Activated CD4-positive, CD25-positive, alpha-beta regulatory T cell treated with anti-CD3 and anti-CD28 coated beads, Interleukin-2, amount 50 U/mL, for 72 hours (primary cell): ENCODE measurements around the gene MAST4.
"Not testable (repeated sequence)": the region's sequence is repeated elsewhere in the genome, so short reads cannot be mapped to it uniquely, and the experiment has no call there.

Experiments
- DNase-seq: peaks from one replicate; pipeline ENCODE4 v3.0.0; 2021

The MAST4 gene

DNA sequence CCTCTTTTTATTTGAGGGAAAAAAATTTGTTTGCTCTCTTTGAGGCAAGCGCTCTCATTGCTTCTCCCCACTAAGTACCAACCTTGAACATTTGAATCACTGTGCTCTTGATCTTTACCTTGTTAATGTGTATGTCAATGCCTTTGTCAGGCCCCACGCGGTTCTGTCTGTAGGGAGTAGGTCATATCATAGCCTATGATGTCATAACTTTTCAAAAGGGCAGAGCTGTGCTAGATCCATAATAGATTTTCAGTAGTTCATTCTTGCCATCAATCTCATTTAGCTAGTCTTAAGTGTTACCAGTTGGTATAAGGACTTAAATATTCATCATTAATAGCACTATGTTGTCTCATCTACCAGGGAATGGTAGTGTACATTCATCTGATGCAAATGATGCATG is 56.6 kb downstream of the MAST4 start:
- DNase-seq, result no peak

DNA sequence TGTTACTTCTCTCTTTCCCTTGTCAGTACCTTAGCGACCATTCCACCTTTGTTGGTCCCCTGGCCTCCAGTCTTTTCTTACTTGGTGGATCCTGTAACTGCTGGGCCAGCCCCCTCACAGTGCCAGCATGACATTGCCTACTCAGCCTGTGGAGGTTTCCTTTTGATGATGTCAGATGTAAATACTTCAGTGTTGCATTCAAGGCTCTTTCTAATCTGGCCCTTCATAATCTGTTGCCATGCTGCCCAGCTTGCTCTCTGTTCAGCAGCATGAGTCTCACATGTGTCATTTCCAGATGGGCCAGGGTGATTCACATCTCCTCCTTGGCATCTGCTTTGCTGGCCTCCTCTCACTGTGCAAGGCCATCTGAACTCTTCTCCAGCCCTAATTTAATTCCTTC is 57.1 kb downstream of the MAST4 start:
- no peak for DNase-seq

DNA sequence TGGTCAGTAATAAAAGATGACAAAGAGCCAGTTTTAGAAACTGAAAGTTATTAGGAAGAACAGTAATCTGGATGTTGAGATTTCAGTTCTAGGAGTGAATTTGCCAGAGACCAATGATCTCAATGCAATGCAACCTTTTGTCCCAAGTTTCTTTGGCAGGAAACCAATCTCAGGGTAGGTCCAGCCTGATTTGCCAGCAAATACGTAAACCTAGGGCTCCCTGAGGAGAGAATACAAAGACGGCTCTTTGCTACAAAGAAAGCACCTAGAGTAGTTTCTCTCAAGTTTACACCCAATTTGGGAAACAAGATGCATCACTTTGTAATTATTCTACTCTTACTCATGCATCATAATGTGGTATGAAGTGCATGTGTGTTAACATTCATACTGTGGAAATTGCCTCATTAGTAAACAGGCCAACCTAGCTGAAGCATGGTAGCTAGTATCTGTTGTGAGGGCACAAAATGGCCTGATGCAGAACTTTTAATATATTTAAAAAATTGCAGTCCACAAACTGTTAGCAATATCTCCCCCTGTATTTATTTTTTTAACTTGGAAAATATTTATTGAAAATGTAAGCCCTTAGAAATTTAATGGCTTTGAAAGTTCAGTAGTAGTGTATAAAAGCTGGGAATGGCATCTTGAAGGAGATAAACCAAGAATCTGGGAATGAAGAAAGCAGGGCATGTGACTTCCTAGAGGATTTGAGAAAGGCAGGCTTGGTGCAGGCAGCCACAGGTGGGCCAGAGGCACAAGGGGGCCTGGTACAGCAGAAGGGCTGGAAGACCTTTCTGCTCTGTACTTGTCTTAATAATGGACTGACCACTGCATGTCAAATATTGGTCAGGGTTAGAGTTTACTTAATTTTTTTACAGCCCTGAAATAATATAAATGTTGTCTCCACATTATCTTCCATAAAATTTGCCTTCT is 59.5 kb downstream of the MAST4 start:
- DNase-seq, result no peak

DNA sequence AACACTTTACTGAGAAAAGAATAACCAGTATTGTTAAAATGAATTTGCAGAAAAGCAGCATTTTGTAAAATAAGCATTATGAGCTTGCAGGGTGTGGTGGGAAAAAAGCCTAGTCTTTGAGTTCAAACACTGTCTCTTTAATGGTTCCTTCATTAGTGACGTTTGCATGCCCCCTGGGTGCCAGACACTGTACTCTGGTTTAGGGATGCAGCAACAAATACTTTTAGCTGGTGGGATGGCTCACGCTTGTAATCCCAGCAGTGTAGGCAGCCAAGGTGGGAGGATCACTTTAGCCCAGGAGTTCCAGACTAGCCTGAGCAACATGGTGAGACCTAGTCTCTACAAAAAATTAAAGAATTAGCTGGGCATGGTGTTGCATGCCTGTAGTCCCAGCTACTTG is 62.3 kb downstream of the MAST4 start:
- DNase-seq, result no peak

DNA sequence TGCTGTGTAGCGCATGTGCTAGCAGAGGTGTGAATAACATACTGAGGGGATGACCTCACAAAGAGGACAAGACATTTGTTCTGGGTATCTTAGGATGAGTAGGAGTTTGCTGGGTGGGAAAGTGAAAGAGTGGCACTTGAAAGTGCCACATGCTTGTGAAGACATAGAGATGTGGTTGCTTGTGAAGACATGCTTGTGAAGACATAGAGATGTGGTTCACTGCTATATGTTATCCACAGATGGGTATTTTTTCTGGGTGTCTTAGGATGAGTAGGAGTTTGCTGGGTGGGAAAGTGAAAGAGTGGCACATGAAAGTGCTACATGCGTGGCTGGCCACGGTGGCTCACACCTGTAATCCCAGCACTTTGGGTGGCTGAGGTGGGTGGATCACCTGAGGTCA is 63.6 kb downstream of the MAST4 start:
- DNase-seq, result no peak

DNA sequence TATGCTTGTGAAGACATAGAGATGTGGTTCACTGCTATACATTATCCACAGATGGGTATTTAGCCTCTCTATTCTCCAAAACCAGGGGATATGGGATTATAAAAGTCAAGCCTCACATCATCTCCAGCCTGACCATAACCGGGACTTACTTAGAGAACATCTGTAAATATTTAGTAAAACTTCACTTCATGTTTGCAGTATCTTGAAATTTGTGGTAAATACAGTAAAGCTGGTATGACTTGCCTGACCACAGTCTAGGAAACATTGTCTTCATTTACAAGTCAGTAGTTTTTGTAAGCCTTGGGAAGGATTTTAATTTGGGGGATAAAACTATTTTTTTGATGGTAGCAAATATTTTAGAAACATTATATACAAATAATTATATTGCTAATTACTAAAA is 64.2 kb downstream of the MAST4 start:
- DNase-seq, result no peak

DNA sequence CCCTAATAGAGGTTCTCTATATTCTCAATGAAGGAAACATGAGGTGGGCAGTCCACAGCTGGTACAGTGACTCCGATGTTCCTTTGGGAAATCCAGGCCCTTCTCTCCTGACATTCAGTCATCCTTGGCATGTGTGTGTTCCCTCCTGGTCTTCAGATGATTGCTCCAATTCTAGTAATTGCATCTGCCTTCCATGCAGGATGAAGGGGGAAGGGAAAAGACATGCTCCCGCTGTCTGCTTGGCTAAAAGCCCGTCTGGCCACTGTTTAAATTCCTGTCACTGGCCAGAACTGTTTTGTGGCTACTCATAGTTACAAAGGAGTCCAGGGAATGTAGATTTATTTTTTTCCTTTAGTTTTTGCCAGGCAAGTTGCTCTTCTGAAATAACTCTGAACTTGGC is 65.0 kb downstream of the MAST4 start:
- no peak for DNase-seq

DNA sequence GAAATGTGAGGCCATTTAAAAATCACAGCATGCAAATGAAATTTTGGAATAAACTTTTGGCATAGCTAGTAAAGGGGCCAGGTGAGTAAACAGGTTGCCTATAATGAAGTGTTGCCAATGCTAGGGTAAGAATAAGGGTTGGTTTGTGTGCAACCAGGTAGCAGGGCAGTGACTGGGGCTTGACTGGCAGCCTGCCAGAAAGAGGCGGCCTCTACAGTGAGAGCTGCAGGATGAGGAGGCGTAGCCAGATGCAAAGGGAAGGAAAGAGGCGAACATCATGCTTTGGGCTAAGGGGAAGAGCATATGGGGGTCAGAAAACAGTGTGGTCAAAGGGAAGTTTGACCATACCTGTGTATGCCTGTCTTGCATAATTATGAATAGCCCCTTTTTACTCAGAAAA is 70.6 kb downstream of the MAST4 start:
- no peak for DNase-seq

DNA sequence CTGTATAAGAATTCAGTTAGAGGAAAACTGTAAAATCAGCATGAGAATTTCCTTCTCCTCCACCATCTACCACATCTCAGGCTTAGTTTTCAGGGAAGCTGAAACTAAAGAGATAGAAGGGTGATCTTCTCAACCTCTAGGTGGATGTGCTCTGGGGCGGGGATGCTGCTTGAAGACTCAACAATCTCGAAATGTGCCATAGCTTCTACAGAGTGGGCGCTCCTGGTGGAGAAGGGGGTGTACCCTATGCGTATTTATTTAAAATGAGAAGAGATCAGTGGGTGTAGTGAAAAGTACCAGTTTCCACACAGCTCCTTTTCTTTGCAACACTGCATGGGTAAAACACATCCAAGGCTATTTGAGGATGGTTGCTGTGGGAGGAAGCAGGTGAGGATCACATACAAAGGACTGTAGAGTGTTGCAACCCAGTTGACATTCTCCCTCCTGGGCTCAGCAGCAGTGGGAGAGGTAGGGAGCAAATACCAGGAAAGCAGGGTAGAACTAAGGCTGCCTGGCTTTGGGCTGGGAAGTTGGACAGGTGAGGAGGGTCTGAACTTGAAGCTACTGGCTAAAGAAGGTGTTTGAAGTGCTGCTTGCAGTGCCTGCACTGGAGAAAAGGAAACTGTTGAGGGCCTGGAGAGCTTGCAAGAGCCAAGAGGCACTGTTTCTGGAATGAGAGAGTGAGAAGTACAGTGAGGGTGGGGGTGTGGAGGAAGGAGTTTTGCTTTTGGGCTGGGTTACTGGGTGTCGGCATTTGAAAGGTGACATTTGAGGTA is 73.1 kb downstream of the MAST4 start:
- no peak for DNase-seq

DNA sequence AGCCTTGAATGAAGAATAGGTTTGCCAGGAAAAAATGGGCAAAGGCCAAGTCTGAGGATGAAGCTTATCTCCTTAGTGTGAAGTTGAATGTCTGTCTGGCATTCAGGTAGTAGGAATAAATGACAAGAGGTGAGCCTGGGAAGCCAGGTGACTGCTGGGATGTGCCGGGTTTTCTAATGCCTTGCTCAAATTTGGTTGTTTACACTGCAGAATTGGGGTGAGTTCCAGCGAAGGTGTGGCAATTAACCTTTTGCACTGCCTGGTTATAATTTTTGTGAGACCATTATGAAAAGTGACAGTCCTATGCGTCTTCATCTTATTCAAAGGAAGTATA is 73.6 kb downstream of the MAST4 start:
- DNase-seq, result no peak

DNA sequence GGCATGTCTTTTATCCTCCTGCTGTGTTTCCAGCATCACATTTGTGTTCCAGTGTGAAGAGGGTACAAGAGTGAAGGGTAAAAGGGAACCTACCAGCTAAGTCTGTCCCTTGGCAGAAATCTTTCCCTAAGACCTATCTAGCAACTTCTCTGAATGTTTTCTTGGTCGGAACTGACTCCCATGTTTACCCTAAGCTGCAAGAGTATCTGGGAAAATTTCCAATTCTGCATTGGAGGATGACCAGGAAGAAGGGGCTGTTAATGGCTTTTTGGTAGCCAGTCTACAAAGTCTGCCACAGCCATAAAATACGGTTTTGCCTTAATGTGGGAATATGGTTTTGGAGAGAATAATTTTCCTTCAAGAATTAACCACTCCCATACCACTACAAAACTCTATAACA is 75.1 kb downstream of the MAST4 start:
- no peak for DNase-seq

DNA sequence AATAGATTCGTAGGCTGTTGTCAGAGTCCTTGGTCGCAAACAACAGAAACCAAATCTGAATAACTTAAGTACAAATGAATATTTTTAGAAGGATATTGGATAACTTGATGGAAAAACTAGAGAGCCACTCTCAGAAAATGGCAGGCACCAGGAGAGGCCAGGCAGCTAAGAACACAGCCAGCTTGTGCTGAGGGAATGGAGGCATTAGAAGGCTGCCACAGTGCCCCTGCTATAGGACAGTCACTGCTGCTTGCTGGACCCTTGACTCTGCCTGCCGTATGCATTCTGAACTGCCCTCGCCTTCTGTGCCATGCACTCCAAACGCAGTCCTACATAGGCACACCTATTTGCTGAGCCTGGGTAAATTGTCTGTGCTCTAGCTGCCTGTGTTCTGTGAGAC is 78.6 kb downstream of the MAST4 start:
- DNase-seq, result no peak

DNA sequence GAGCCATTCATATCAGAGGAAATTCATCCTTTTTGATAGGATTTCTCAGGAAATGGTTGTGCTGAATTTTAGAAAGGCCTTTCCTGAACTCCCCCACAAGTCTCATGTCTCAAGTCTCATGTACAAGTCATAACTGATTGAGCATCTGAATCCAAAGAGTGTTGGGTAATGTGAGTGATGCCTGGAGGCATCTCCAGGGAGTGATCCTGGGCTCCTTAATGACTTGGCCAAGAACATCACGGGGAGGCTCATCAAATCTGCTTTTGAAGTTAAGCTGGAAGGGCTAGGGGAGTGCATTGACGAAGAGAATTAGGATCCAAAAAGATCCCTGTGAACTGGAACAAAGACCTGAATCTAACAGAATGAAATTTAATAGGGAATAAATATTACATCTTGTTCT is 79.2 kb downstream of the MAST4 start:
- DNase-seq, result no peak

DNA sequence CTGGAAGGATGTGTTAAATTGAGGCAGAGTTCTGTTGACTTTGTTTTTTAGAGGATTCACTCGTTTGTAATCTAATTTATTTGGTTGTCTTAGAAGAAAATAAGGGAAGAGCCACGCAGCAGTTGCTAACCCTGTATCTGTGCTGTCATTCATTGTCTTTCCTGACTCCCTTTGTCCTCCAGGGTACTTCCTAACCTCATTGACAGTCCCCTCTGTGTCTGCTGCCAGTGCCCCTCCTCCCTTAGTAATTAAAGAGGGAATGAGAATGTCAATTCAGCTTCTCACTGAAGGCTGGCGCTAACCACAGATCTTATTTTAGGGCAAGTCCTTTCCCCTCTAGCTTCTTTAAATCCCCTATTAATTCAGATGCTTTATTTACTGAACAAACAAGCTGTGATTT is 84.0 kb downstream of the MAST4 start:
- DNase-seq, result no peak

DNA sequence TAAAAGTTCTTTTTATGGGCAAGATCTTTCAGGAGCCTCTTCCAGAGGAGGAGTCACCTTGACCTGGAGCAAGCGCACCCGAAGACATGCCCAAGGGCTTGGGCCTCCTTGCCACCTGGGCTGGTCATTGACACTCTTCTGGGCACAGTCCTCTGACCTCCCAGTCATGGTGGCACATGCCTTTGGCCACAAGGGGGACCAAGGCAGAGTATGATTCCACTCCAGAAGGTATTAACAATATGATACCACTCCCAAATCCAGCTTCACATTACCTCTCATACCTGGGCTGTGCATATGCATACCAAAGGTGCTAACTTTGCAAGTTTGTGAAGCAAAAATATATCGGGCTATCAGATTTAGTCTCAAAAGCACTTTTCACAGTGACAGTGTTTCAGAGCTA is 84.6 kb downstream of the MAST4 start:
- DNase-seq, result no peak

DNA sequence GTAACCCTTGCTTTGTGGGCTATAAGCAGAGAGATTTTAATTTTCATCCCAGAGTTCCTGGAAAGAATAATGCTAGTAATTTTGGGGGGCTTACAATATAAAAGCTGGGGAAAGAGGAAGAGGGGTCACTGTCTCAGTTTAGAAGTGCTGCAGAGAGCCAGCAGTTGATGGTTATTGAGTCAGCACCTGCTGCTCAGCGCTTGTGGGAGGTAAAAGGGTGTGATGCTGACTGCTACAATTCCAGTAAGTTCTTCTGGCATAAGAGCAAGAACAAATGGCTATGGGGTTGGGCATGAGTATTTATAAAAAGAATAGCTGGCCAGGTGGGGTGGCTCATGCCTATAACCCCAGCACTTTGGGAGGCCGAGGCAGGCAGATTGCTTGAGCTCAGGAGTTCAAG is 88.5 kb downstream of the MAST4 start:
- DNase-seq, result no peak

DNA sequence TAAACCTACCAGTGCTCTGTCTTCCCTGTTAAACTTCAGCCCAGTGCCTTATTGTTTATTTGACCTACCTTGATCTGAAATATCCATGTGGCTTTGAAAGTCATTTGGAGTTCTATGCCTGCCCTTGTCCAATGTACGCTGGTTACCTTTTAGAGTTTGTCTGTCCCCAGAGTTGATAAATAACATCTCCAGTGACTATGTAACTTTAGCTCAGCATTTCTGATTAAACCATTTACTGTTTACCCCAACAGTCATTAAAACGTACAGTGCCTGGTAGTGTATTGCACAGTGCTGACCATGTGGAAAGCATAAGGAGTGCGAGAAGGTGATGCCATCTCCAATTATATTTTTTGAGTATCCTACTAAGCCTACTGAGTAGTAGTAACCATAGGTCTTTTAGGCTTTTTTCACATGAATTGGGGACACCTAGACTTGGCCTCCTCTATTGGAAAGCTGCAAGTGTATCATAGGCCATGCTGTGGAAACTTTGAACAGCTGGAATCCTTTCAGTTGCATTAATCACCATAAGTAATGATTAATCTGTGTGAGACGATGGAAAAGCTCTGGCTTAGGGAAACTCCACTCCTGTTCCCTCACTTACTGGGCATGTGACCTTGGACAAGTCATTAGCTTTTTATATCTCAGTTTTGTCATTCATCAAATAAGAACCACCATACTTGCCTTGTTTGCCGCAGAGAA is 93.5 kb downstream of the MAST4 start:
- DNase-seq, result no peak

DNA sequence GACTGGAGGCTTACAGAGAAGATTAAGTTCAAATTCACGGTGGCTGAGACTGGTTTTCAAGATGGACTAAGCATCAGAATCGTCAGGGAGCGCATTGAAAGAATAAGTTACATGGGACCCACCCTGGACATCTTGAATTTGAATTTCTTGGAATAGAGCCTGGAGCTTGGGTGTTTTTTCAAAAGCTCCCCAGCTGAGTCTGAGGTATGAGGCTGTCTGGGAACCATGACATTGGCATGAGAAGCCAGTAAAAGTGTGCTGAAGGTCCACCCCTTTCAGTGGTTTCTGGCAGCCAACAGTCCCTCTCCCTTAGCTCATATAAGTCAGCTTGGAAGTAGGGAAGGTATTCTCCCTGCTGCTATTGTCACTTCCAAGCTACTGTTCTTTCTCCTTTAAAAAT is 97.8 kb downstream of the MAST4 start:
- DNase-seq, result no peak

DNA sequence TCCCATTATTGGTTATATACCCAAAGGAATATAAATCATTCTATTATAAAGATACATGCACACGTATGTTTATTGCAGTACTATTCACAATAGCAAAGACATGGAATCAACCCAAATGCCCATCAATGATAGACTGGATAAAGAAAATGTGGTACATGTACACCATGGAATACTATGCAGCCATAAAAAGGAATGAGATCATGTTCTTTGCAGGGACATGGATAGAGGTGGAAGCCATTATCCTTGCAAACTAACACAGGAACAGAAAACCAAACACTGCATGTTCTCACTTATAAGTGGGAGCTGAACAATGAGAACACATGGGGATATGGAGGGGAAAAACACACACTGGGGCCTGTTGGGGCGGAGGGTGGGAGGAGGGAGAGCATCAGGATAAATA is 99.6 kb downstream of the MAST4 start:
- not testable (repeated sequence) for DNase-seq

DNA sequence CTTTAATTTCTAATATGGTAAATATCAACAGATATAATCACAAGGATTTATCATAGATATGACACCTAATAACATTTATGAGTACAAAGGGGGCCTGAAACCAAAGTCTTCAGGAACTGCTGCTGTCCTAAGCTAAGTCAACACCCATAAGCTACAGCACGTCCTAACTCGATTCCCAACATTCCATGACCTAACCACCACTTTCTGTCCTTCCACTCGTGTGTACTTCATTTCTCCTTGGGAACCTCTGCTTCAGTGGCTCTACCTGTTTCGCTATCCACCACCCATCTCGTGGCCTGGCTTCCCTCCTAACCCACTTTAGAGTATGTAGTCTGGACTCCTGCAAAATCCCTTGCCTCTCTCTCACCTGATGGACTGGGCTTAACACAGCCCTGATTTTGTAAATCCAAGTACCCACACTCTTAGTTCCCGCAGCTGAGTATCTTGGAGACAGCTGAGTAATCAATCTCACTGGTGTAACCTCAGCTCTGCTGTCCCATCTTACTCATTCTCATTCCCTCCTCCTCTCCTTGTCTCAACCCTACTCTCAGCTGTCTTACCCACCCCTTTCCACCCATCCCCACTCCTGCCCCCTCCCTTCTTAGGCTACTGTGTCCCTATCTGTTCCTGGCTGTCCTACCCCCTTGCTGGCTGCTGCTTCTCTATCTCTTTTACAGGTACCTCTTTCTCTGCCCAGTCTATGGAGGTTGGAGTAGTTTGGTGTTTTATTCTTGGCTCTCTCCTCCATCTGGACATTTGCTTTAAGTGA is 101.8 kb downstream of the MAST4 start:
- no peak for DNase-seq

DNA sequence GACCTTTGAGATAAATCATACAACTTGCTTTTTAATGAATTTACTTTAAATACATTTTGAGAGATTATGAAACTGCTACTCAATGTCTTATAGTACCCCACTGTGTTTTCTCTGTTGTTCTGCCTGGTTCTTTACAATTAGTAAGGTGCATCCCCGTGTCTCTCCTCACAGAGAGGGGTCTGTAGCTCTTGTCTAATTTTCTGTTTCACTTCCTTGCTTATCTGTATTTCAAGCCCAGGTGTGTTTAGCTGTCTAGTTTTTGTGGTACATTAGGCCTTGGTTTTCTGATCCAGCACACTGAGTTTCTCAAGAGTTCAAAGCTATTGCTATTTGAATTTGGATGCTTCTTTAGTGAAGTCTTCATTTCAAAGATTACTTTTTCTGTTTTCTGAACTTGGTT is 105.1 kb downstream of the MAST4 start:
- no peak for DNase-seq

DNA sequence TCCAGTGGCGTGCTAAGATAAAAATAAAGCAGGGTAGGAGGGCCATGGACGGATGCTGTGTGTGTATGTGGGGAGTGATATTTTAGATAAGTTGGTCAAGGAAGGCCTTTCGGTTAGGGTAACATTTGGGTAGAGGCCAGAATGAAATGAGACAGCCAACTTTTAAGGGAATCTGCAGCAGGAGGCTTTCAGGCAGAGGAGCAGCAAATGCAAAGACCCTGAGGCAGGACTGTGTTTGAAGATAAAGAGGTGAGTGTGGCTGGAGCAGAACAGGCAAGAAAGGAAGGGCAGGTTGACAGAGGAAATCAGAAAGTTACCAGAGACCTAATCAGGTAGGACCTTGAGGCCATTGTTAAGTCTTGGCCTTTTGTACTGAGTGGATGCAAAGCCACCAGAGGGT is 106.2 kb downstream of the MAST4 start:
- no peak for DNase-seq

DNA sequence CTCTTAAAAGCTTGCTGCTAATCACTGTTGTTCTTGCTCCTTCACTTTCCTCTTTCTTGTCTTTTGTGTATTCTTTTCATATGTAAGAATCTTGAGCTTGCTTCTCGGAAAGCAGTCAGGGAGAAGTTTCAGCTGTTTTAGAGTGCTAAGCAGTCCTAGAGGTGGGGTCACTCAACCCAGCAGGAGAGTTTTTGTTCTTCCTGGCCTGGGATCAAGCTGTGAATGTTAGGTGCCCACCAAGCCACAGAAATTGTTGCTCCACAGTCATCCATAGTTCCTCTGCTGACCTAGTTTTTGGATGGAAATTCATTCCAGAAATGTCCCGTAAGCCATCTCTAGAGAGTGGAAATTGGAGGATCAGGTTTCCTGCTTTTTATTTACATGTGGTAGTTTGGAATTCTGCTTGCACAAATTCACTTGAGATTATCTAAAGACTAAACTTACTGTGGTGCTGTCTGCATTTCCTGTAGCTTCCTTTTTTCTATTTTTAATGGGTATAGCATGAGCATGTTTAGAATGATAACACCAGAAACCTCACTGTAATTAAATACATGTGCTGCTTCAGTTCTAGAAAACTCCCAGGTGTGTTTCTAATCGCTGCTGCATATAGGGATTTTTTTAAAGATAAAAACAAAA is 108.7 kb downstream of the MAST4 start:
- no peak for DNase-seq
